Heart left ventricle (tissue), 16 donors: Measurements from ENCODE around the gene NOX3. TPM values are rescaled to one million over a fixed set of nuclear protein-coding genes. Genes with fewer than 3 reads are reported as not detected.

Experiments used
- ATAC-seq, 4 donors: fragments of 200-7000 bp; cut with Tn5 transposase; one replicate each; pipeline ENCODE4 v1.9.1; 2020 to 2022; ENCODE audit warnings: moderate library complexity in 4 of 4, mild to moderate bottlenecking in 3 of 4, moderate number of reproducible peaks in 1 of 4
- DNase-seq, 5 donors: peaks; one replicate each; pipeline ENCODE4 v3.0.0-alpha.2; 2020
- H3K27ac ChIP-seq, 12 donors: fragments of 200-600 bp; sonication (generic) in 4 of 12; one replicate each; pipeline versions ENCODE4 v1.5.0 to v1.8.0; 2016 to 2022; ENCODE audit warnings: mild to moderate bottlenecking in 2 of 12
- H3K27me3 ChIP-seq, 9 donors: fragments of 200-600 bp; sonication (generic) in 2 of 9; one replicate each; pipeline versions ENCODE4 v1.5.1 to v1.8.0; 2016 to 2022; ENCODE audit warnings: mild to moderate bottlenecking in 3 of 9
- H3K36me3 ChIP-seq, 9 donors: fragments of 200-600 bp; sonication (generic) in 2 of 9; one replicate each; pipeline versions ENCODE4 v1.5.0 to v1.8.0; 2018 to 2022; ENCODE audit warnings: mild to moderate bottlenecking in 2 of 9
- H3K4me1 ChIP-seq, 12 donors: fragments of 200-600 bp; sonication (generic) in 4 of 12; one replicate each; pipeline versions ENCODE4 v1.5.0 to v1.8.0; 2016 to 2022; ENCODE audit warnings: mild to moderate bottlenecking in 3 of 12
- H3K4me3 ChIP-seq, 12 donors: fragments of 200-600 bp; sonication (generic) in 4 of 12; one replicate each; pipeline versions ENCODE4 v1.5.0 to v1.8.0; 2017 to 2022; ENCODE audit warnings: mild to moderate bottlenecking in 9 of 12, moderate library complexity in 4 of 12
- H3K9me3 ChIP-seq, 12 donors: fragments of 200-600 bp; sonication (generic) in 4 of 12; one replicate each; pipeline versions ENCODE4 v1.5.0 to v1.8.0; 2016 to 2022; ENCODE audit warnings: mild to moderate bottlenecking in 1 of 12
- POLR2A ChIP-seq, 2 donors: fragments of 450-650 bp; IDR thresholded peaks; one replicate each; pipeline ENCODE4 v1.6.1; 2017; ENCODE audit warnings: antibody characterized with exemption in 2 of 2, mild to moderate bottlenecking in 2 of 2, moderate library complexity in 2 of 2
- WGBS, 4 donors: extraction: QIAGEN DNeasy Blood & Tissue Kit in 2 of 4; methylation state at CpG; one replicate each; pipeline versions ENCODE4 v1.1.5 to v1.1.7; 2013 to 2018; 5-methylcytosine and 5-hydroxymethylcytosine counted together
- intact Hi-C, 10 donors: fragments of 100-400 bp; cut with DNase I; formaldehyde crosslinking; loops; one replicate each; pipeline versions ENCODE4 v1.11.1 to v1.14.2; 2022
- polyA plus RNA-seq, 2 donors: library from polyadenylated mRNA; stranded (reverse); fragments of 200-250 nt; gene quantifications; one replicate each; pipeline ENCODE4 v1.2.3, GENCODE V29; 2013
- total RNA-seq, 9 donors: library from RNA; depleted of rRNA in 2 of 9; stranded (reverse); fragments of >200 nt in 2 of 9; fragmentation: NEBNext Ultra II Directional in 3 of 9; extraction: Animal tissue kit (Norgen Biotek cat#: 25700) in 3 of 9; gene quantifications; one replicate each; pipeline versions ENCODE4 v1.1.0 to v1.2.4, GENCODE V29; 2016 to 2023
- TF ChIP-seq, protein P1 (sequence below), 12 donors: fragments of 200-600 bp; sonication (generic) in 4 of 12; IDR thresholded peaks; one replicate each; pipeline versions ENCODE4 v1.5.0 to v1.8.0; 2018 to 2022; ENCODE audit warnings: antibody characterized with exemption in 12 of 12, mild to moderate bottlenecking in 5 of 12
- donor health status: ischemic (EF 13 %, LVEDD 7.1; RV severe dilation, severe dysfunction).
- donor health status: healthy with polysubstance abuse.
- donor health status: DM: no; HTN: yes; CAD: no.
- donor health status: DM: no; HTN: no; CAD: no.
- donor health status: ischemic (EF 25% LVEDD 6.9; RV normal size, moderate dysfunction).
- donor health status: ischemic (EF 25% LVEDD 5.7; RV mildly dilated, moderate dysfunction).
- donor health status: healthy.
- donor health status: DM: yes; HTN: yes; CAD: no.
- donor health status: ischemic (EF 35%, LVEDD 5.7; RV mildly dilated, moderate dysfunction).
- donor health status: nonischemic (EF 11% LVEDD 7.7; RV severe dilation, severe dysfunction).
- donor health status: DM: yes; HTN: yes; CAD: no.
- donor health status: PGD.
- donor health status: ischemic (EF 29% LVEDD 5.4; RV normal size, mild dysfunction).
- donor health status: nonischemic (EF 23%, LVEDD 6.1; RV moderate dilation, normal function).

Gene NOX3
- total and polyA plus RNA-seq, 11 donors, result not detected

GRCh38 chr6:155434096-155434495 is 21.5 kb downstream of the NOX3 start:
- Histone ChIP-seq H3K27me3 (no peaks in the 10 kb centered on the region), H3K27ac (no peak overlapping the region), H3K4me3 (no peak overlapping the region), H3K36me3 (no peaks in the 10 kb centered on the region), H3K9me3 (no peaks in the 10 kb centered on the region), H3K4me1 (peaks cover 0 to 9% (median 2%) of the 10 kb centered on the region in 12 donors)
- TF ChIP-seq POLR2A (IDR thresholded peaks at IDR 0.05), result no peak
- TF ChIP-seq, protein P1, sequence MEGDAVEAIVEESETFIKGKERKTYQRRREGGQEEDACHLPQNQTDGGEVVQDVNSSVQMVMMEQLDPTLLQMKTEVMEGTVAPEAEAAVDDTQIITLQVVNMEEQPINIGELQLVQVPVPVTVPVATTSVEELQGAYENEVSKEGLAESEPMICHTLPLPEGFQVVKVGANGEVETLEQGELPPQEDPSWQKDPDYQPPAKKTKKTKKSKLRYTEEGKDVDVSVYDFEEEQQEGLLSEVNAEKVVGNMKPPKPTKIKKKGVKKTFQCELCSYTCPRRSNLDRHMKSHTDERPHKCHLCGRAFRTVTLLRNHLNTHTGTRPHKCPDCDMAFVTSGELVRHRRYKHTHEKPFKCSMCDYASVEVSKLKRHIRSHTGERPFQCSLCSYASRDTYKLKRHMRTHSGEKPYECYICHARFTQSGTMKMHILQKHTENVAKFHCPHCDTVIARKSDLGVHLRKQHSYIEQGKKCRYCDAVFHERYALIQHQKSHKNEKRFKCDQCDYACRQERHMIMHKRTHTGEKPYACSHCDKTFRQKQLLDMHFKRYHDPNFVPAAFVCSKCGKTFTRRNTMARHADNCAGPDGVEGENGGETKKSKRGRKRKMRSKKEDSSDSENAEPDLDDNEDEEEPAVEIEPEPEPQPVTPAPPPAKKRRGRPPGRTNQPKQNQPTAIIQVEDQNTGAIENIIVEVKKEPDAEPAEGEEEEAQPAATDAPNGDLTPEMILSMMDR (IDR thresholded peaks at IDR 0.05), result no peak
- DNase-seq, result no peak
- WGBS, 4 donors, result 85 to 87% (median 86%) methylated on average over 8 of the region's 8 CpGs
- intact Hi-C loops, result no loop called here
- no peak for ATAC-seq

GRCh38 chr6:155432293-155432692 is 23.3 kb downstream of the NOX3 start:
- H3K27me3 ChIP-seq, result no peaks in the 10 kb centered on the region
- TF ChIP-seq, protein P1 (IDR thresholded peaks at IDR 0.05), result no peak
- TF ChIP-seq POLR2A (IDR thresholded peaks at IDR 0.05), result no peak
- 80 to 94% (median 81%) methylated on average over 5 of the region's 5 CpGs for WGBS, 4 donors
- H3K9me3 ChIP-seq, result no peaks in the 10 kb centered on the region
- no peak overlapping the region for H3K27ac ChIP-seq
- H3K4me3 ChIP-seq, result no peak overlapping the region
- H3K36me3 ChIP-seq, result no peaks in the 10 kb centered on the region
- H3K4me1 ChIP-seq, result peaks cover 0 to 6% (median 0%) of the 10 kb centered on the region in 12 donors
- DNase-seq (no peak), ATAC-seq (no peak)
- intact Hi-C loops, result no loop called here

DNA sequence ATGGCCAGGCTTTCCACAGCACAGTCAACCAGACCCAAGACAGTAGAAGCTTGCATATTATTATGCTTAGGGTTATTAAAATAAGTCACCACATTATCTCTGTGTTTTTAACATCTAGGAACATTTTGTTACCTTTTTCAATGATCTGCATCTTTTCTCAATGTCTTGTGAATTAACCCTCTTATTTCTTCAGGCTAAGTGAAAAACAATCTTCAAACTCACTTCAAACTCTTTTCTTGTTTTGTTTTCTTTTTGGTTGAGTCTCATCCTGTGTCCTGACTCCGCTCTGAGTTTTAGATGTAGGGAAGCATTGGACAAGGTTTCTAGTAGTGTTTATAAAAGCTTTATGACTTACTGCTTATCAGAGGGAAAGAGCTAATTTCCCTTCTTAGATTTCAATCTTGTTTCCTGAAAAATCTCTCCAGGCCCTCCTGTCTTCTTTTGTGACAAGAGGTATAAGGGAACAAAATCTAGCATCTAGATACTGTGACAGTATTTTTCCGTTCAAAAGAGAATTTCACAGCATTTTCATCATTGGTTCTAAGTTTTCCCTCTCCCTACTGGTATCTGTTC is 26.2 kb downstream of the NOX3 start:
- no peaks in the 10 kb centered on the region for H3K27me3 ChIP-seq

DNA sequence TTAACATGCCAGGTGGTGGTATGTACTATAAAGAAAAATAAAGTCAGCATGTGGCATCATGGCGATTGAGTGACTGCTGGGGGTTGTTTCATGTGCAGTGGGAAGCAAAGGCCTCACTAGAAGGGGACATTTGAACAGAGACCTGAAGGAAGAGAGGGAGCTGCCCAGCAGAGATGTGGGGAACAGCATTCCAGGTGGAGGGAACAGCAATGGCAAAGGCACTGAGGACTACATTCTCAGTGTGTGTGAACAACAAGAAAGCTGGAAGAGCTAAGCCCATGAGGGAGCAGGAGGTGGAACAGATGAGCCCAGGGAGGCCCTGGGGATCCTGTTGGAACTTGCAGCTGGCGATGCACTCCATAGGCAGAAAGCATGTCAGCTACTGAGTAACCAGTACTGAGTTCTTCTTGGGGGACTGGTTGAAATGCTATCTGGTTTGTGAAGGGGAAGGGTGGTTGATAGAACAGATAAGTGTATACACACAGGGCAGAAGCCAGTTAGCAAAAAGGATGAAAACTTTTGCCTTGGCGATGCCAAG is 29.2 kb downstream of the NOX3 start:
- 95 to 100% (median 96%) methylated on average over 3 of the region's 3 CpGs for WGBS, 4 donors
- DNase-seq, result no peak
- Histone ChIP-seq H3K36me3 (no peaks in the 10 kb centered on the region), H3K9me3 (no peaks in the 10 kb centered on the region), H3K4me1 (no peaks in the 10 kb centered on the region), H3K27ac (no peak overlapping the region), H3K27me3 (no peaks in the 10 kb centered on the region), H3K4me3 (no peak overlapping the region)
- intact Hi-C loops, result loop anchor here in 1 of 10 donors (5.0 kb wide), 1 partner anchor 826 kb away; no protein-coding TSS in a partner anchor
- ATAC-seq, result no peak
- TF ChIP-seq, protein P1 (IDR thresholded peaks at IDR 0.05), result no peak
- no peak for TF ChIP-seq POLR2A (IDR thresholded peaks at IDR 0.05)

More for the DNA sequence above, 26.2 kb downstream of the NOX3 start:
- no peak for DNase-seq
- intact Hi-C loops, result loop anchor here in 1 of 10 donors (5.0 kb wide), 1 partner anchor 823 kb away; no protein-coding TSS in a partner anchor
- TF ChIP-seq, protein P1 (IDR thresholded peaks at IDR 0.05), result no peak
- TF ChIP-seq POLR2A (IDR thresholded peaks at IDR 0.05), result no peak
- no peak for ATAC-seq
- Histone ChIP-seq H3K4me3 (no peak overlapping the region), H3K9me3 (no peaks in the 10 kb centered on the region), H3K4me1 (no peaks in the 10 kb centered on the region), H3K27ac (no peak overlapping the region), H3K36me3 (no peaks in the 10 kb centered on the region)
- 63 to 74% (median 70%) methylated on average over 2 of the region's 2 CpGs for WGBS, 4 donors
